BLaER1 (cell line): Measurements from ENCODE around the gene NOP9.
A peak's percentile ranks its signal among the peaks of the same experiment; 100 is the strongest.

Experiments used
- H3K27ac ChIP-seq: shearing (Covaris generic); formaldehyde crosslinking; 2 replicates; pipeline ENCODE4 v1.8.1; 2022
- H3K27me3 ChIP-seq: shearing (Covaris generic); formaldehyde crosslinking; 2 replicates; pipeline ENCODE4 v1.8.1; 2022
- H3K36me3 ChIP-seq: shearing (Covaris generic); formaldehyde crosslinking; 2 replicates; pipeline ENCODE4 v1.8.1; 2022
- H3K4me1 ChIP-seq: shearing (Covaris generic); formaldehyde crosslinking; 2 replicates; pipeline ENCODE4 v1.8.1; 2022
- H3K4me2 ChIP-seq: shearing (Covaris generic); formaldehyde crosslinking; 2 replicates; pipeline ENCODE4 v1.8.1; 2022
- H3K4me3 ChIP-seq: shearing (Covaris generic); formaldehyde crosslinking; 2 replicates; pipeline ENCODE4 v1.8.1; 2022
- H3K9ac ChIP-seq: shearing (Covaris generic); formaldehyde crosslinking; 2 replicates; pipeline ENCODE4 v1.8.1; 2022
- H3K9me3 ChIP-seq: shearing (Covaris generic); formaldehyde crosslinking; 2 replicates; pipeline ENCODE4 v1.8.1; 2022
- H4K20me1 ChIP-seq: shearing (Covaris generic); formaldehyde crosslinking; 2 replicates; pipeline ENCODE4 v1.8.1; 2022
- Cebpa-rat ChIP-seq: shearing (Covaris generic); IDR thresholded peaks from 2 replicates; pipeline ENCODE4 v1.8.1; 2022

Gene NOP9

GRCh38 chr14:24280797-24281460, 18.7 kb upstream of the NOP9 start:
- Histone ChIP-seq H3K4me1 (peaks cover 30% of the 10 kb centered on the region), H3K36me3 (no peaks in the 10 kb centered on the region), H3K4me2 (no peak overlapping the region)

GRCh38 chr14:24281636-24282035, 18.0 kb upstream of the NOP9 start:
- H3K4me3 ChIP-seq = no peak overlapping the region
- no peak for TF ChIP-seq Cebpa-rat

More at GRCh38 chr14:24280797-24281460, 18.7 kb upstream of the NOP9 start:
- Histone ChIP-seq H3K4me3 (no peak overlapping the region), H3K9ac (no peak overlapping the region), H4K20me1 (no peaks in the 10 kb centered on the region), H3K27ac (no peak overlapping the region), H3K27me3 (no peaks in the 10 kb centered on the region), H3K9me3 (no peaks in the 10 kb centered on the region)
- no peak for TF ChIP-seq Cebpa-rat

GRCh38 chr14:24282736-24283135, 16.9 kb upstream of the NOP9 start:
- Histone ChIP-seq H3K4me3 (no peak overlapping the region), H3K27ac (no peak overlapping the region), H4K20me1 (no peaks in the 10 kb centered on the region), H3K4me2 (no peak overlapping the region), H3K9ac (no peak overlapping the region), H3K9me3 (no peaks in the 10 kb centered on the region), H3K36me3 (no peaks in the 10 kb centered on the region), H3K27me3 (no peaks in the 10 kb centered on the region), H3K4me1 (peaks cover 32% of the 10 kb centered on the region)
- no peak for TF ChIP-seq Cebpa-rat

More at GRCh38 chr14:24281636-24282035, 18.0 kb upstream of the NOP9 start:
- H4K20me1 ChIP-seq = no peaks in the 10 kb centered on the region
- H3K36me3 ChIP-seq = no peaks in the 10 kb centered on the region
- peaks cover 30% of the 10 kb centered on the region for H3K4me1 ChIP-seq
- no peak overlapping the region for H3K9ac ChIP-seq
- H3K27me3 ChIP-seq = no peaks in the 10 kb centered on the region
- H3K27ac ChIP-seq = no peak overlapping the region
- H3K4me2 ChIP-seq = no peak overlapping the region
- H3K9me3 ChIP-seq = no peaks in the 10 kb centered on the region

GRCh38 chr14:24283796-24284460, 15.7 kb upstream of the NOP9 start:
- Histone ChIP-seq H3K27me3 (no peaks in the 10 kb centered on the region), H3K9me3 (no peaks in the 10 kb centered on the region), H3K4me1 (peaks cover 30% of the 10 kb centered on the region), H4K20me1 (no peaks in the 10 kb centered on the region), H3K4me3 (no peak overlapping the region), H3K9ac (no peak overlapping the region), H3K4me2 (no peak overlapping the region), H3K36me3 (no peaks in the 10 kb centered on the region), H3K27ac (no peak overlapping the region)
- TF ChIP-seq Cebpa-rat = no peak

- H3K4me3 ChIP-seq = no peak overlapping the region
- peaks cover 5% of the 10 kb centered on the region; the same call in 1 of the 2 replicates for H3K36me3 ChIP-seq
- H3K9ac ChIP-seq = no peak overlapping the region
- no peaks in the 10 kb centered on the region for H3K9me3 ChIP-seq
- H3K27me3 ChIP-seq = no peaks in the 10 kb centered on the region
- H3K27ac ChIP-seq = no peak overlapping the region
- no peak overlapping the region for H3K4me2 ChIP-seq
- H4K20me1 ChIP-seq = no peaks in the 10 kb centered on the region
- H3K4me1 ChIP-seq = peaks cover 24% of the 10 kb centered on the region
- TF ChIP-seq Cebpa-rat = no peak
Observed at GRCh38 chr14:24284501-24285035, 15.1 kb upstream of the NOP9 start.

GRCh38 chr14:24285351-24285750, 14.3 kb upstream of the NOP9 start:
- Histone ChIP-seq H3K4me2 (no peak overlapping the region), H3K27me3 (no peaks in the 10 kb centered on the region), H3K4me1 (peaks cover 16% of the 10 kb centered on the region), H3K9ac (no peak overlapping the region), H3K36me3 (peaks cover 13% of the 10 kb centered on the region; the same call in 1 of the 2 replicates), H3K4me3 (no peak overlapping the region), H4K20me1 (no peaks in the 10 kb centered on the region), H3K27ac (no peak overlapping the region), H3K9me3 (no peaks in the 10 kb centered on the region)
- no peak for TF ChIP-seq Cebpa-rat

- no peak for TF ChIP-seq Cebpa-rat
- H3K9ac ChIP-seq = no peak overlapping the region
Observed at GRCh38 chr14:24286996-24287395, 12.7 kb upstream of the NOP9 start.

GRCh38 chr14:24289649-24290280, 9.9 kb upstream of the NOP9 start:
- H3K9ac ChIP-seq = no peak overlapping the region
- H3K9me3 ChIP-seq = no peaks in the 10 kb centered on the region
- H3K4me1 ChIP-seq = peaks cover 16% of the 10 kb centered on the region
- H4K20me1 ChIP-seq = no peaks in the 10 kb centered on the region
- H3K4me2 ChIP-seq = peak overlapping the region; percentile 4; the same call in 1 of the 2 replicates
- H3K4me3 ChIP-seq = no peak overlapping the region
- no peak overlapping the region for H3K27ac ChIP-seq
- no peaks in the 10 kb centered on the region for H3K27me3 ChIP-seq
- H3K36me3 ChIP-seq = peaks cover 46% of the 10 kb centered on the region
- TF ChIP-seq Cebpa-rat = no peak

More at GRCh38 chr14:24286996-24287395, 12.7 kb upstream of the NOP9 start:
- no peaks in the 10 kb centered on the region for H4K20me1 ChIP-seq
- H3K9me3 ChIP-seq = no peaks in the 10 kb centered on the region
- H3K4me1 ChIP-seq = peaks cover 16% of the 10 kb centered on the region
- peaks cover 29% of the 10 kb centered on the region for H3K36me3 ChIP-seq
- H3K4me3 ChIP-seq = no peak overlapping the region
- H3K27ac ChIP-seq = no peak overlapping the region
- no peaks in the 10 kb centered on the region for H3K27me3 ChIP-seq
- H3K4me2 ChIP-seq = no peak overlapping the region

GRCh38 chr14:24290746-24291145, 8.9 kb upstream of the NOP9 start:
- H3K36me3 ChIP-seq = peaks cover 52% of the 10 kb centered on the region
- H3K4me3 ChIP-seq = no peak overlapping the region
- H3K4me2 ChIP-seq = no peak overlapping the region
- no peak for TF ChIP-seq Cebpa-rat
- H3K9ac ChIP-seq = no peak overlapping the region
- no peaks in the 10 kb centered on the region for H3K9me3 ChIP-seq
- no peak overlapping the region for H3K27ac ChIP-seq
- peaks cover 16% of the 10 kb centered on the region for H3K4me1 ChIP-seq
- no peaks in the 10 kb centered on the region for H4K20me1 ChIP-seq
- no peaks in the 10 kb centered on the region for H3K27me3 ChIP-seq
